HCT116 (cell line): Measurements from ENCODE around the gene CHCHD3.

Experiments
- CEBPB ChIP-seq: IDR thresholded peaks from 2 replicates; pipeline ENCODE4 v1.6.1; 2012; ENCODE audit warnings: low read depth
- CTCF ChIP-seq, 3 experiments: fragments of 200-600 bp in 1 of 3; sonication (generic) in 1 of 3; IDR thresholded peaks in 2 of 3; conservative IDR thresholded peaks in 1 of 3; 2 replicates each; pipeline ENCODE4 v1.5.1; 2012 to 2017; ENCODE audit warnings: low read depth in 2 of 3, low read length in 2 of 3, antibody characterized with exemption in 1 of 3, borderline replicate concordance in 1 of 3, control low read depth in 1 of 3, mild to moderate bottlenecking in 1 of 3, mixed read lengths in 1 of 3, mixed run types in 1 of 3, moderate library complexity in 1 of 3; ENCODE audit not compliant: insufficient read depth in 1 of 3
- EZH2 ChIP-seq: fragments of 200-600 bp; sonication (generic); IDR thresholded peaks from 2 replicates; pipeline ENCODE4 v1.6.1; 2017; ENCODE audit warnings: antibody characterized with exemption, mixed run types
- EZH2phosphoT487 ChIP-seq: fragments of 200-600 bp; IDR thresholded peaks from 2 replicates; pipeline ENCODE4 v1.6.1; 2018; ENCODE audit warnings: antibody characterized with exemption, borderline replicate concordance
- MAX ChIP-seq: IDR thresholded peaks from 2 replicates; pipeline ENCODE4 v1.6.1; 2012
- REST ChIP-seq: IDR thresholded peaks from 2 replicates; pipeline ENCODE4 v1.6.1; 2012; ENCODE audit warnings: low read depth
- SIN3A ChIP-seq: IDR thresholded peaks from 2 replicates; pipeline ENCODE4 v1.6.1; 2012; ENCODE audit warnings: low read depth
- ZBTB33 ChIP-seq: IDR thresholded peaks from 2 replicates; pipeline ENCODE4 v1.6.1; 2011; ENCODE audit warnings: mild to moderate bottlenecking, low read length, moderate library complexity; ENCODE audit not compliant: insufficient replicate concordance; ENCODE audit errors: extremely low read depth

GRCh38 chr7:133112976-133113375 lies 31.1 kb upstream of the CHCHD3 start:
- no peak for TF ChIP-seq CTCF (IDR thresholded peaks at IDR 0.05 in 2 of 3, conservative IDR thresholded peaks at IDR 0.05 in 1 of 3; ENCODE audit: borderline replicate concordance in 1 of 3, insufficient read depth in 1 of 3, low read depth in 2 of 3, low read length in 2 of 3)
- no peak for TF ChIP-seq EZH2
- no peak for TF ChIP-seq CEBPB
- TF ChIP-seq SIN3A, result no peak
- no peak for TF ChIP-seq MAX
- no peak for TF ChIP-seq EZH2phosphoT487
- no peak for TF ChIP-seq REST
- no peak for TF ChIP-seq ZBTB33
